ENCODE results near the gene ZNF765.
"Not testable (repeated sequence)": the region's sequence is repeated elsewhere in the genome, so short reads cannot be mapped to it uniquely, and the experiment has no call there.

ZNF765 gene

DNA sequence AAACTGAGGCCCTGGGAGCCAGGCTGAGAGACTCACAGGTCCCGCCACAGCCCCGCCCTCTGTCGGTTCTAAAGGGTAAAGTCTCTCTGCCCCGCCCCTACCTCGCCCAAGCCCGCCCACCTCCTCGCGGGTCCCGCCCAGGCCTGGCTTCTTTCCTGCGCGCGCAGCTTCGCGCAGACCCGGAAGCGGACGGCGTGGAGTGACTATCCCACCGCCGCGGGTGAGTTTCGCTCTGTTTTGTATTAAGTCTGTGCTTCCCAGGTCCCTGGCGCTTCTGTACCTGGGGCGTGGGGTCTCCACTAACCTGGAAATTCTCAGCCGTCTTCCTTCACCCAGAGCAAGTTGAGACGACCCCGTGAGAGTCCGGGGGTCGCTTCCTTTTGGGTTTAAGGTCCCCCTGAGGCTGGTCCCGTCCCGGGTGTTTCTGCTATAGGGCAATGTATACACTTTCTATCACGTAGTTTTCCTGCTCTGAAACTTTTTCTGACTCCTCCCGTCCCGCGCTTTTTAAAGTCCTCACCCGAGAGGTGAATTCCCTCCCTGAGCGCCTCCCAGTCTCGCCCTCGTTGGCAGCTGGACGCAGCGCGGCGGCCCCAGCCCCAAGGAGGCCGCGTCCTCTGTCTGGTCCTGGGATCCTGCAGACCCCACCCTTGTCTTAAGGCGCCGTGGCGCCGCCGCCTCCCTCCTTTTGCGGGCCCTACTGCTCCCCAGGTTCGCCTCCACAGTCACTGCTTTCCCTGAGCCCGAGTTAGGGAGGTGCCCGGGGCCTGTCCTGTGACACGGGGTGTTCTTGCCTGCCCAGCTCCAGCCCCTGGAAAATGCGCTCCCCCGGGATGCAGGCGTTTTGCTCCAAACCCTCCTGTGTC lies at the start of gene ZNF765:
TSS of gene ZNF765 (plus strand) at position 176 of the 866 bp plus-strand sequence. CDS start 2,867 bp downstream, outside the sequence.
- peak; percentile 99 for DNase-seq

DNA sequence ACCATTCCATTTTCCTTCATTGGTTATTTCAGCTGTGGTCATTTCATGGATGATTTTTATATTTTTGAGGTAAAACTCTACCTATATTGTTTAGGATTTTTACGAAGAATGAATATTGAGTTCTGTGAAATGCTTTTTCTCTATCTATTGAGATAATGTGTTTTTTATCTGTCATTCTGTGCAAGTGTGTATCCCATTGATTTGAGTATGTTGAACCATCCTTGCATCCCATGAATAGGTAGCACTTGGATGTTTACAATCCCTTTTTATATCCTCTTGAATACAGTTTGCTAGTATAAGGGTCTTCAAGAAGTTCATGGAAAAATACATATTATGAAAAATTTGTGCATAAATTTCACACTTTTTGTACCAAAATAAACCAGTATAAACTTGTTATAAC lies 39.2 kb upstream of the ZNF765 start:
- DNase-seq: no peak

DNA sequence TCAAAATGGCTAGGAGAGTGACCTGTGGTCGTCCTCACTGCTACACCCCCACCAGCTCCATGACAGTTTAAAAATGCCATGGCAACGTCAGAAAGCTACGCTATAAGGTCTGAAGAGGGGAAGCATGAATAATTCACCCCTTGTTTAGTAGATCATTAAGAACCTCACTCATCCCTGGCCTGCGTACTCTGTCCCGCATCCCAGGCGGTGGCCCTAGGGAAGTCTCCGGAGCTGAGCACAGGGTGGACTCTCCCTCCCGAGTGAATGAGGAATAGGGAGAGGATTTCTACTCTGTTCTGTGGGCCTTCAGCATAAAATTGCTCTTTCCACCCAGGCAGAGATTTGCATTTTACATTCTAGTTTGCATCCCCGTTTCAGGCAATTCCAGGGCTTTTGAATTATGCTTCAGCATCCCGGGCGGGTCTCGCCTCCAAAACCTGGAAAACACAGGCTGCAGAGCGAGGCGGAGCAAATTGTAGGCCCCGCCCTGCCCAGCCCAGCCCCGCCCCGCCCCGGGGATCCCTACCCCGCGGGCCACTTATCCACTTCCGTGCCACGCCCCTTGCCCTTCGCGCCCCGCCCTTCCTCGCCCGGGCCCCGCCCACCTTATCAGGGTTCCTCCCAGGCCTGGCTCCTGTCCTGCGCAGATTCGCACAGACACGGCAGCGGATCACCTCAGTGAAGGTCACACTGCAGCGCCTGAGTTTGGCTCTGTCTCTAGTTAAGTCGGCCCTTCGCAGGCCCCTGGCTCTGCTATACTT lies 36.9 kb upstream of the ZNF765 start:
- no peak for DNase-seq

DNA sequence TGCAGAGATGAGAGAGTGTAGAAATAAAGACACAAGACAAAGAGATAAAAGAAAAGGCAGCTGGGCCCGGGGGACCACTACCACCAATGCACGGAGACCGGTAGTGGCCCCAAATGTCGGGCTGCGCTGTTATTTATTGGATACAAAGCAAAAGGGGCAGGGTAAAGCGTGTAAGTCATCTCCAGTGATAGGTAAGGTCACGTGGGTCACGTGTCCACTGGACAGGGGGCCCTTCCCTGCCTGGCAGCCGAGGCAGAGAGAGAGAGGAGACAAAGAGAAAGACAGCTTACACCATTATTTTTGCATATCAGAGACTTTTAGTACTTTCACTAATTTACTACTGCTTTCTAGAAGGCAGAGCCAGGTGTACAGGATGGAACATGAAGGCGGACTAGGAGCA lies 34.9 kb upstream of the ZNF765 start:
- not testable (repeated sequence) for DNase-seq

DNA sequence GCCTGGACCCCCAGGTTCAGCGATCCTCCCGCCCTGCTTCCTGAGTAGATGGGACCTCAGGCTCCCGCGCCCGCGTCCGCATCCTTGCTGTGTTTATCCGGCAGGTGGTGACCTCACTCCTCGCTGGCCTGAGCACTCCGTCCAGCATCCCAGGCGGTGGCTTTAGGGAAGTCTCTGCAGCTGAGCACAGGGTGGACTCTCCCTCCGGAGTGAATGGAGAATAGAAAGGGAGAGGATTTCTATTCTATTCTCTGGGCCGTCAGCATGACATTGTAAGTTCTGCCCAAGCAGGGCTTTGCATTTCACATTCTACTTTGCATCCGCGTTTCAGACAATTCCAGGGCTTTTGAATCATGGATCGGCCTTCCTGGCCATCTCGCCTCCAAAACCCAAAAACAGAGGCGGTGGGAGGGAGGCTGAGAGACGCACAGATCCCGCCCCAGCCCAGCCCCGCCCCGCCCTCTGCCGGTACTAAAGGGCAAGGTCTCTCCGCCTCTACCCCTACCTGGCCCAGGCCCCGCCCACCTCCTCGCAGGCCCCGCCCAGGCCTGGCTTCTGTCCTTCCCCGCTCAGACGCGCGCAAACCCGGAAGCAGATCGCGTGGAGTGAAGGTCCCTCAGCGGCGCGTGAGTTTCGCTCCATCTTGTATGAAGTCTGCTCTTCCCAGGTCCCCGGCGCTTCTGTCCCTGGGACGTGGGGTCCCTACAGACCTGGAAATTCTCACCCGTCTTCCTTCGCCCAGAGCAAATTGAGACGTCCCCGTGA lies 29.6 kb upstream of the ZNF765 start, which contains the start of gene ZNF525:
TSS of gene ZNF525 (plus strand) at position 572 of the 765 bp plus-strand sequence. CDS start 6,577 bp downstream, outside the sequence.
- DNase-seq: peak; percentile 98

DNA sequence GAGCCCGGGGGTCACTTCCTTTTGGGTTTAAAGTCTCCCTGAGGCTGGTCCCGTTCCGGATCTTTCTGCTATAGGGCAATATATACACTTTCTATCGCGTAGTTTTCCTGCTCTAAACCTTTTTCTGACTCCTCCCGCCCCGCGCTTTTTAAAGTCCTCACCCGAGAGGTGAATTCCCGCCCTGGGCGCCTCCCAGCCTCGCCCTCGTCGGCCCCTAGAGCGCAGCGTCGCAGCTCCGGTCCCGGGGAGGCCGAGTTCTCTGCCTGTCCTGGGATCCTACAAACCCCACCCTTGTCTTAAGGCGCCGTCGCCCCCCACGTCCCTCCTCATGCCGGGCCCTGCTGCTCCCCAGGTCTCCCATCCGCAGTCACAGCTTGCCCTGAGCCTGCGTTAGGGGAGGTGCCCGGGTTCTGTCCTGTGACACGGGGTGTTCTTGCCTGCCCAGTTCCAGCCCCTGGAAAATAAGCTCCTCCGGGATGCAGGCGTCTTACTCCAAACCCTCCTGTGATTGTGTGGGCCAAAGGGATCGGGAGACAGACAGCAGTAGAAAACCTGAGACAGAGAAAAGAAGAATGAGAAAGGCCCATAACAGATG lies 29.0 kb upstream of the ZNF765 start:
- DNase-seq: no peak

DNA sequence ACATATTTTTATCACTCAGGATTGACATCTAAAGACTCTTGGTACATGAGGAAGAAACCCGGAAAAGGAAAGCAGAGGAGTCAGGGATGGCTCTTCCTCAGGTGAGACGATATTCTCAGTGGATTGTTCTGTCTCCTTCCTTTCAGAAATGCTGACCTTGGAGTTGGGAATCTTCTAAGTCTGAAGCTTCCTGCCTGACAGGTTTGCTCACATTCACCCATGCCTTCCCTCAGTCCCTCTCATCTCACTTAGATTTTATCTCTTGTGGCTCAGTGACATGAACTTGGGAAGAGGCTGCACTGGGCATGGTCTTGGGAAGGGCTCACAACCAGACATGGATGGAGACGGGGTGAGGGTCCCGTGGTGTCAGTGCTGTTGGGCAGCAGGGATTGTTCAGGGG lies 22.8 kb upstream of the ZNF765 start:
- no peak for DNase-seq

DNA sequence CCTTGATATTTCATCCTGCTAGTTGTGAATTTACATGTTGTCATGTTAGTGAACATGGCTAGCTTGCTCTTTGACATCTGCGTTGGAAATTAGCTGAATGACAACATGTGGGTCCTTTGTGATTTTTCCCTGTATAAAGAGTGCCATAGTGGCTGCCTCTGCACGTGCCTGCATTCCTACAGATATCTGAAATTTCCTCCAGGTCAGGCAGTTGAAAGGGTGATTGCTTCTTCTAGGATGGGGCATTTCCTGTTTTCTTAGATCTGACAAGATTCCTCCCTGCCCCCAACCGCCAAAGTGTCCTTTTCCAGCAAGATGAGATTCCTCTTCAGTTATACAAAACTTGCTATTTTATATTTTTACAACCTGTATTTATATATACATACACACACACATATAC lies 20.7 kb upstream of the ZNF765 start:
- DNase-seq: no peak

DNA sequence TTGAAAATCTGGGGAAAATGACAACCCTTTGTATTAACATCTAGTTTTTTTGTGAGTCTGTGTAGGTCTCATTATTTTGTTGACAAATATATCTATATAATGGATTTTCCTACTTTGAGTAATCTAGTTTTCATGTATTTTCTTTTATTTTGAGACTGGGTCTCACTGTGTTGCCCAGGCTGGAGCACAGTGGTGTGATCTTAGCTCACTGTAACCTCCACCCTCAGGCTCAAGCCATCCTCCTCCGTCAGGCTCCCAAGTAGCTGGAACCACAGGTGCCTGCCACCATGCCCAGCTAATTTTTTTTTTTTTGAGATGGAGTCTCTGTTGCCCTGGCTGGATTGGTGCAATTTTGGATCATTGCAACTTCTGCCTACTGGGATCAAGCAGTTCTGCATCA lies 20.2 kb upstream of the ZNF765 start:
- no peak for DNase-seq

DNA sequence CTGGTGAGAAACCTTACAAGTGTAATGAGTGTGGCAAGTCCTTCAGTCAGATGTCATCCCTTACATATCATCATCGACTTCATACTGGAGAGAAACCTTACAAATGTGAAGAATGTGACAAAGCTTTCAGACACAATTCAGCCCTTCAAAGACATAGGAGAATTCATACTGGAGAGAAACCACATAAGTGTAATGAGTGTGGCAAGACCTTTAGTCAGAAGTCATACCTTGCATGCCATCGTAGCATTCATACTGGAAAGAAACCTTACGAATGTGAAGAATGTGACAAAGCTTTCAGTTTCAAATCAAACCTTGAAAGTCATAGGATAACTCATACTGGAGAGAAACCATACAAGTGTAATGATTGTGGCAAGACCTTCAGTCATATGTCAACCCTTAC lies 13.6 kb upstream of the ZNF765 start:
- DNase-seq: no peak

DNA sequence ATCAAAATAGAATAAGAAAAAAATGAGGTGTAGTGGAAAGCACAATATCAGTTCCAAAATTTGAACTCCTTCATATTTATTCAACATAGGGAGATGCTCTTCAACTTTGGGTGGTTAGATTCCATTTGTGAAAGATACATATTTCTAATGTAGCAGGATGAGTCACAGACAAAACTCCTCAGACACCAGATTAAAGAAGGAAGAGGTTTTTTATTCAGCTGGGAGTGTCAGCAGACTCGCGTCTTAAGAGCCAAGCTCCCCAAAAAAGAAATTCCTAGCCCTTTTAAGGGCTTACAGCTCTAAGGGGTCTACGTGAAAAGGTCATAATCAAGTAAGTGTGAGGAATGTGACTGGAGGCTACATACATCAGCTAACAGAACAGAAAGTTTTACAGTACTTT lies 6.8 kb upstream of the ZNF765 start:
- no peak for DNase-seq

DNA sequence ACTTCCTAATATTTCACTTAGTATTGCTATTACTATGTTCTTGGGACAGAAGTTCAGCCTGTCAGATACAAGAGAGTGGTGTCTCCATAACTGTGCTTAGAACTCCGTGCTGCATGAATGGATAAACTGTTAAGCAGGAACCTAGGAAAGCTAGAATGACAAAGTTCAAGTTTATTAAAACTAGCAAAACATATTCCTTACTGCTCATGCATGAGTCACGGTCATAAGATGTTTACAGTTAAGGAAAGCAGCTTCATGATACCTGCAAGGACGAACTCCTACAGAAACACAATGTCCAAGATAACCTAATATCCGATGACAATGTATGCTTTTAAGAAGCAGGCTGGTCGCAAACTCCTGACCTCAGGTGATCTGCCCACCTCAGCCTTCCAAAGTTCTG lies 6.0 kb upstream of the ZNF765 start:
- DNase-seq: no peak

DNA sequence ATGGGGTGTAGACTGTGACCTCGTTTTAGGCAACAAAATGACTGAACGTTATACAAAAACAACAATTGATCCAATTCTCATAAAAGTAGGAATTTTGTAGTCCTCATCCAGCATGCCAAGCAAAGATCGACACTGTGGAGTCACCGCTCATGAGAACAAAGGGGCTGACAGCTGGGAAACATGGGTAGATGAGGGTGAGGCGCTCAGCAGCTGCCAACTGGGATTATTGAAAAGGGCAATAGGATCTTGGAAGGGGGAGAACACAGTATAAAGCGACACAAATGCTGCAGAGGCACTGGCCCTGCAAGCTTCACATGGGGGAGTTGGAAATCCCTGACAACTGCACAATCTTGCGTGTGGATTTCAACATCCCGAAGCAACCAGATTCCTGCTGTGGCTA lies 5.4 kb upstream of the ZNF765 start:
- no peak for DNase-seq

DNA sequence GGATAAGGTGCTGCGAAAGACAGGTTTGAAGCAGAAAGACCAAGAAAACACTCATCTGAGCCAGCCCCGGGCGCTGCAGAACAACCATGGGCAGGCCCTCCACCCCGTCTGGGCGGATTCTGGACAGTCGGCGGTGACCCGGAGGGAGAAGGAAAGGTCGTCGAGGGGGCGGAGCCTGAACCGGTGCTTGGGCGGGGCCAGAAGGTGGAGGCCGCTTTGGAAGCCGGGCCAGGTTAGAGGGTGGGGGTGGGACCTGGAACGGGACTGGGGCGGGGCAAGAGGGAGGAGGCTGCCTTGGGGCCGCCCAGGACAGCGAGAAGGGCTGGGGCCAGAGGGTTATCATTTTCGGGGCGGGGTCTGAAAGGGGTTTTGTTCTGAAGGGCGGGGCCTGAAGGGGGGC lies 5.0 kb upstream of the ZNF765 start:
- no peak for DNase-seq

DNA sequence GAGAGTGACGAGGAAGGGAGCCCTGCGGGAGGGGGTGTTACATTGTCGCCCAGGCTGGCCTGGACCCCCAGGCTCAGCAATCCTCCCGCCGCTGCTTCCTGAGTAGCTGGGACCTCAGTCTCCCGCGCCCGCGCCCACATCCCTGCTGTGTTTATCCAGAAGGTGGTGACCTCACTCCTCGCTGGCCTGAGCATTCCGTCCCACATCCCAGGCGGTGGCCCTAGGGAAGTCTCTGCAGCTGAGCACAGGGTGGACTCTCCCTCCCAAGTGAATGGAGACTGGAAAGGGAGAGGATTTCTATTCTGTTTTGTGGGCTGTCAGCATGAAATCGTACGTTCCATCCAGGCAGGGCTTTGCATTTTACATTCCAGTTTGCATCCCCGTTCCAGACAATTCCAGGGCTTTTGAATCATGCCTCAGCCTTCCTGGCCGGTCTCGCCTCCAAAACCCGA lies 401 bp upstream of the ZNF765 start:
- DNase-seq: no peak

DNA sequence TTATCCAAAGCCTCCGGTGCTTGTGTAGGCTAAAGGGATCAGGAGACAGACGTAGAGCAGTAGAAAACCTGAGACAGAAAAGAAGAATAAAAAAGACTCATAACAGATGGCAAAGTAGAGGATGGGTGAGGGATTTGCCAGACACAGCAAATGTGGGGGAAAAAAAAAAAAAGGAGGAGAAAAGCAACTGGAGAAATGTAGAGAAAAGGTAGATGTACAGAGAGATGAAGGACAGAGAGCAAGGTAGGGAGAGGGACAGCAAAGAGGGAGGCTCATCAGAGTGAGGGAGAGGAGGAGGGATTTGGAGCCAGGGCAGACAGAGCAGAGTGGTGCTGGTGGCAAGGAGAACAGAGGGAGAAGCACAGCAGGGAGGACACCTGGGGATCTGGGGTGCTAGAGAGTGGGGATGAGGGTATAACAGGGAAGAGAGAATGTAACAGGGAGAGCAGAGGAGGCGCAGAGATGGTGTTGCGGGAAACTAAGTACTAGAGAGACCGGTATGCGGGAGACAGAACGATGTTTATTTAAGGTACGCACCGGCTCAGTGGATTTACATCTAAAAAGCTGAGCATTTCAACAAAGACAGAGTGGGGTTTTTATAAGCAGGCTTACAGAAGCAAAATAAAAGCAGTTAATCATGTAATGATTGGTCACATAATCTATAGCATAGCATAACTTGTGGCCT lies 1.0 kb downstream of the ZNF765 start:
- peak; percentile 47 for DNase-seq

DNA sequence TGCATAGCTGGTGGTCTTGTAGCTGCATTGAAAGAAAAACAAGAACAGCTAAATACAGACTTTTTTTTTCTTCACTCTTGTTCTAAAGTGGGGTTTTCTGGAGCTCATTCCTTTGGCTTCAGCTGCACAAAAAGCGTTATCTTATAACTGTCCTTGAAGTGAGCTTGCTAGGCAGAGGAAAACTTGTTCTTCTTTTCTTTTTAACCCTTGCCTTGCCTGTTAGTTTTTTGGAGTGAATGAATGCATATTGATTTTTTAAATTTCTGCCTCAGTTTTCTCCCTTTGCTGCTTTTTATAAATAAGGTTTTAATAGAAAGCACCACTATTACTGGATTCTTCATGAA lies 1.5 kb downstream of the ZNF765 start:
- DNase-seq: no peak

DNA sequence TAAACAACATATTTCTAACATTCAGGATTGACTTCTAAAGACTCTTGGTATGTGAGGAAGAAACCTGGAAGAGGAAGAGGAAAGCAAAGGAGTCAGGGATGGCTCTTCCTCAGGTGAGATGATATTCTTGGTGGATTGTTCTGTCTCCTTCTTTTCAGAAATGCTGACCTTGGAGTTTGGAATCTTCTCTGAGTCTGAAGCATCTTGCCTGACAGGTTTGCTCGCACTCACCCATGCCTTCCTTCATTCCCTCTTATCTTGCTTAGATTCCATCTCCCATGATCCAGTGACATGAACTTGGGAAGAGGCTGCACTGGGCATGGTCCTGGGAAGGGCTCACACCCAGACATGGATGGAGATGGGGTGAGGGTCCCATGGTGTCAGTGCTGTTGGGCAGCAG lies 3.0 kb downstream of the ZNF765 start:
- not testable (repeated sequence) for DNase-seq

DNA sequence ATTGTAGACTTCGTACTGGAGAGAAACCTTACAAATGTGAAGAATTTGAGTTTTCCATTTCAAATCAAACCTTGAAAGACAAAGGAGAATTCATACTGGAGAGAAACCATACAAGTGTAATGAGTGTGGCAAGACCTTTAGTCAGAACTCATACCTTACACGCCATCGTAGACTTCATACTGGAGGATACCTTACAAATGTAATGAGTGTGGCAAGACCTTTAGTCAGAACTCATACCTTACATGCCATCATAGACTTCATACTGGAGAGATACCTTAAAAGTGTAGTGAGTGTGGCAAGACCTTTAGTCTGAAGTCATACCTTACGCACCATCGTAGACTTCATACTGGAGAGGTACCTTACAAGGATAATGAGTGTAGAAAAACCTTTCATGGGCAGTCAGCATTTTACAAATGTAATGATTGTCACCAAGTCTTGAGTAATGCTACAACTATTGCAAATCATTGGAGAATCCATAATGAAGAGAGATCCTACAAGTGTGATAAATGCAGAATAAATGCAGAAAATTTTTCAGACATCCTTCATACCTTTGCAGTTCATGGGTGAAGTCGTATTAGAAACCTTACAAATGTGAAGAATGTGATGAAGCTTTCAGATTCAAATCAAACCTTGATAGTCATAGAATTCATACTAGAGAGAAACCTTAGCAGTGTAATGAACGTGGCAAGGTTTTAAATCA lies 14.7 kb downstream of the ZNF765 start:
- DNase-seq: no peak

DNA sequence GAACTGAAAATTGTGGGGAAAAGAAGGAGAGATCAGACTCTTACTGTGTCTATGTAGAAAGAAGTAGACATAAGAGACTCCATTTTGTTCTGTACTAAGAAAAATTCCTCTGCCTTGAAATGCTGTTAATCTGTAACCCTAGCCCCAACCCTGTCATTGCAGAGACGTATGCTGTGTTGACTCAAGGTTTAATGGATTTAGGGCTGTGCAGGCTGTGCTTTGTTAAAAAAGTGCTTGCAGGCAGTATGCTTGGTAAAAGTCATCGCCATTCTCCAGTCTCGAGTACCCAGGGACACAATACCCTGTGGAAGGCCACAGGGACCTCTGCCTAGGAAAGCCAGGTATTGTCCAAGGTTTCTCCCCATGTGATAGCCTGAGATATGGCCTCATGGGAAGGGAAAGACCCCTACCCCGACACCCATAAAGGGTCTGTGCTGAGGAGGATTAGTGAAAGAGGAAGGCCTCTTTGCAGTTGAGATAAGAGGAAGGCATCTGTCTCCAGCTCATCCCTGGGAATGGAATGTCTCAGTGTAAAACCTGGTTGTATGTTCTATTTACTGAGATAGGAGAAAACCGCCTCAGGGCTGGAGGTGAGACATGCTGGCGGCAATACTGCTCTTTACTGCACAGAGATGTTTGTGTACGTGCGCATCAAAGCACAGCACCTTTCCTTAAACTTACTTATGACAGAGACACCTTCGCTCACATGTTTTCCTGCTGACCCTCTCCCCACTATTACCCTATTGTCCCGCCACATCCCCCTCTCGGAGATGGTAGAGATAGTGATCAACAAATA lies 25.8 kb downstream of the ZNF765 start:
- DNase-seq: not testable (repeated sequence)

DNA sequence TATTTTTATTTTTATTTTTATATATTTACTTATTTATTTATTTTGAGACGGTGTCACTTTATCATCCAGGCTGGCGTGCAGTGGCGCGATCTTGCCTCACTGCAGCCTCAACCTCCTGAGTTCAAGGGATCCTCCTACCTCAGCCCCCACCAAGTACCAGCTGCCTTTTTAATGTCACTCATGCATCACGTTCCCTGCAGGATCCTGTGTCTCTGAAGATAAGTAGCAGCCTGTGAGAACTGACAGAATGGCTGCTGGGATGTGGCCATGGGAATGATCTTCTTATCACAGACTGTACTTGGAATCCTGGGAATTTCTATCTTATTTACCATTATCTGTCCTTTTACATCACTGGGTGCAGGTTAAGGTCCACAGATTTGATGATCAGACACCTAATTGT lies 27.6 kb downstream of the ZNF765 start:
- DNase-seq: peak; percentile 51
